Measurements from ENCODE around the gene KCTD8. TPM values are rescaled to one million over a fixed set of nuclear protein-coding genes. Genes with fewer than 3 reads are reported as not detected.

Gene KCTD8
- total RNA-seq, 2 experiments from 2014 or later, result not detected

DNA sequence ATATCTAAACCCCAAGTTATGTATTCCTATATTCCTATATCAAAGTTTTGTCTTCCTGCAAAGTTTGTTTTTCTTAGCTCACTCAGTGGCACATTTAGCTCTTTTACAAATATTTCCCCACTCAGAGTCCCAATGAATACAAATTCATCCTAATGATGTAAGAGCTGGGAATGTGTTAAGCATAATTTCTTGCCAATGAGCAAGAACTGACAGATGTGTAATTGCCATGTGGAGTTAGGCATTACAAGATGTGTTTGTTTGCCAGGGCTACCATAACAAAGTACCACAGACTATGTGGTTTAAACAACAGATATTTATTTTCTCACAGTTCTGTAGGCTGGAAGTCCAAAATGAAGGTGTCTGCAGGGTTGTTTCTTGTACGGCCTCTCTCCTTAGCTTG, 302.1 kb downstream of the KCTD8 start:
- ChIA-PET CTCF (no interaction called here), POLR2A (no interaction called here)
- no peaks in the 10 kb centered on the region for H3K4me1 ChIP-seq (ENCODE audit: insufficient read depth, low read length)
- peaks cover 10% of the 10 kb centered on the region for H3K9me3 Mint-ChIP-seq
- H3K4me1 Mint-ChIP-seq (ENCODE audit: low read depth), result no peaks in the 10 kb centered on the region
- no peak overlapping the region for H3K27ac Mint-ChIP-seq
- no peak overlapping the region for H3K4me3 Mint-ChIP-seq
- H3K36me3 ChIP-seq (ENCODE audit: insufficient read depth, low read length), result no peaks in the 10 kb centered on the region
- H3K36me3 Mint-ChIP-seq (ENCODE audit: low read depth), result no peaks in the 10 kb centered on the region
- DNase-seq (no peak), ATAC-seq (ENCODE audit: poor library complexity) (no peak)
- no peak overlapping the region for H3K4me3 ChIP-seq (ENCODE audit: low read length)
- H3K27ac ChIP-seq (ENCODE audit: low read depth in 1 of 2, low read length in 2 of 2), result no peak overlapping the region
- intact Hi-C loops (cut with DNase I, micrococcal nuclease), result no loop called here
- H3K9me3 ChIP-seq (ENCODE audit: control insufficient read depth in 1 of 2, insufficient read depth in 1 of 2, low read length in 2 of 2), result peaks cover 0 to 10% of the 10 kb centered on the region in 2 experiments
- H3K27me3 Mint-ChIP-seq, result no peaks in the 10 kb centered on the region
- TF ChIP-seq, protein P1, sequence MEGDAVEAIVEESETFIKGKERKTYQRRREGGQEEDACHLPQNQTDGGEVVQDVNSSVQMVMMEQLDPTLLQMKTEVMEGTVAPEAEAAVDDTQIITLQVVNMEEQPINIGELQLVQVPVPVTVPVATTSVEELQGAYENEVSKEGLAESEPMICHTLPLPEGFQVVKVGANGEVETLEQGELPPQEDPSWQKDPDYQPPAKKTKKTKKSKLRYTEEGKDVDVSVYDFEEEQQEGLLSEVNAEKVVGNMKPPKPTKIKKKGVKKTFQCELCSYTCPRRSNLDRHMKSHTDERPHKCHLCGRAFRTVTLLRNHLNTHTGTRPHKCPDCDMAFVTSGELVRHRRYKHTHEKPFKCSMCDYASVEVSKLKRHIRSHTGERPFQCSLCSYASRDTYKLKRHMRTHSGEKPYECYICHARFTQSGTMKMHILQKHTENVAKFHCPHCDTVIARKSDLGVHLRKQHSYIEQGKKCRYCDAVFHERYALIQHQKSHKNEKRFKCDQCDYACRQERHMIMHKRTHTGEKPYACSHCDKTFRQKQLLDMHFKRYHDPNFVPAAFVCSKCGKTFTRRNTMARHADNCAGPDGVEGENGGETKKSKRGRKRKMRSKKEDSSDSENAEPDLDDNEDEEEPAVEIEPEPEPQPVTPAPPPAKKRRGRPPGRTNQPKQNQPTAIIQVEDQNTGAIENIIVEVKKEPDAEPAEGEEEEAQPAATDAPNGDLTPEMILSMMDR (IDR thresholded peaks at IDR 0.05), result no peak
- H3K27me3 ChIP-seq (ENCODE audit: control insufficient read depth in 1 of 2, insufficient read depth in 2 of 2, low read length in 2 of 2), result no peaks in the 10 kb centered on the region

DNA sequence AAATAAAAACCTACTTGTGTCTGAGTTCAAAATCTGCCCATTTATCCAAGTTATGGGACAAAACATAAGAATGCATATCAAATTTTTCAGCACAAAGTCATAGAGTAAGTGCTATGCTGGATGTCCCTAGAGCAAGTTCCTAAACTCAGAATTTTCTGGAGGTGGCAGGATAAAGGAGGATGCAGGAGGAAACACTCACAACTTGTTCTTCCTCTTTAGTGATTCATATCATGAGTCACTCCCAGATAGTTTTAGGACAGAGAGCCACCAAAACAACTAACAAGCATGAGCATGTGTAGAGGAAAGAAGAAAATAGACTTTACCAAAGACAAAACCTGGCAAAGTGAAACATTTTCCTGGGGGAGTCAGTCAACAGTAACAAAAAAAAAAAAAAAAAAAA, 302.7 kb downstream of the KCTD8 start:
- Histone ChIP-seq H3K27ac (ENCODE audit: low read depth in 1 of 2, low read length in 2 of 2) (no peak overlapping the region), H3K27me3 (ENCODE audit: control insufficient read depth in 1 of 2, insufficient read depth in 2 of 2, low read length in 2 of 2) (no peaks in the 10 kb centered on the region), H3K4me3 (ENCODE audit: low read length) (no peak overlapping the region), H3K9me3 (ENCODE audit: control insufficient read depth in 1 of 2, insufficient read depth in 1 of 2, low read length in 2 of 2) (peaks cover 0 to 7% of the 10 kb centered on the region in 2 experiments), H3K36me3 (ENCODE audit: insufficient read depth, low read length) (no peaks in the 10 kb centered on the region), H3K4me1 (ENCODE audit: insufficient read depth, low read length) (no peaks in the 10 kb centered on the region)
- Mint-ChIP-seq H3K4me3 (no peak overlapping the region), H3K27me3 (no peaks in the 10 kb centered on the region), H3K36me3 (ENCODE audit: low read depth) (no peaks in the 10 kb centered on the region), H3K9me3 (peaks cover 10% of the 10 kb centered on the region), H3K27ac (no peak overlapping the region), H3K4me1 (ENCODE audit: low read depth) (no peaks in the 10 kb centered on the region)
- ChIA-PET POLR2A (no interaction called here), CTCF (no interaction called here)
- ATAC-seq (ENCODE audit: poor library complexity) (no peak), DNase-seq (no peak)
- intact Hi-C loops (cut with DNase I, micrococcal nuclease), result no loop called here
- TF ChIP-seq, protein P1 (IDR thresholded peaks at IDR 0.05), result no peak

DNA sequence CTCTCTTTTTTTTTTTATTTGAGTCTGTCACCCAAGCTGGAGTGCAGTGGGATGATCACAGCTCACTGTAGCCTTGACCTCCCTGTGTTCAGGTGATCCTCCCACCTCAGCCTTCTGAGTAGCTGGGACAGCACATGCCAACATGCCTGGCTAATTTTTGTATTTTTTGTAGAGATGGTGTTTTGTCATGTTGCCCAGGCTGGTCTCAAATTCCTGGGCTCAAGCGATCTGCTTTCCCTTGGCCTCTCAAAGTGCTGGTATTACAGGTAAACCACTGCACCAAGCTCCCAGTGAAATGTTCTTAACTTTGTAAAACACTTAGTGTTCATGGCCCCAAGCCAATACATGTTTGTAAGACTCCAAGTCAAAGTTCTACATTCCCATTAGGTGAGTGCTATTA, 316.1 kb downstream of the KCTD8 start:
- intact Hi-C loops (cut with DNase I, micrococcal nuclease), result no loop called here
- Histone ChIP-seq H3K4me1 (ENCODE audit: insufficient read depth, low read length) (no peaks in the 10 kb centered on the region), H3K9me3 (ENCODE audit: control insufficient read depth in 1 of 2, insufficient read depth in 1 of 2, low read length in 2 of 2) (peaks cover 4% of the 10 kb centered on the region in 2 experiments), H3K27me3 (ENCODE audit: control insufficient read depth in 1 of 2, insufficient read depth in 2 of 2, low read length in 2 of 2) (no peaks in the 10 kb centered on the region), H3K4me3 (ENCODE audit: low read length) (no peak overlapping the region), H3K27ac (ENCODE audit: low read depth in 1 of 2, low read length in 2 of 2) (no peak overlapping the region), H3K36me3 (ENCODE audit: insufficient read depth, low read length) (no peaks in the 10 kb centered on the region)
- POLR2A ChIA-PET, result no interaction called here
- Mint-ChIP-seq H3K36me3 (ENCODE audit: low read depth) (no peaks in the 10 kb centered on the region), H3K4me1 (ENCODE audit: low read depth) (no peaks in the 10 kb centered on the region), H3K9me3 (peaks cover 16% of the 10 kb centered on the region), H3K27me3 (no peaks in the 10 kb centered on the region), H3K27ac (no peak overlapping the region), H3K4me3 (no peak overlapping the region)
- CTCF ChIA-PET, result no interaction called here
- ATAC-seq (ENCODE audit: poor library complexity) (no peak), DNase-seq (no peak)
- TF ChIP-seq, protein P1 (IDR thresholded peaks at IDR 0.05), result no peak

Other genes starting within 250 kb of the KCTD8 start
- not detected for gene YIPF7, start 202.8 kb upstream of the KCTD8 start, total RNA-seq
- gene GUF1, start 229.6 kb upstream of the KCTD8 start, total RNA-seq, result 10 to 100 TPM; 16.7 to 21.1 TPM